GM23338 (cell line): ENCODE measurements around the gene SCN7A. TPM values are rescaled to one million over a fixed set of nuclear protein-coding genes. Genes with fewer than 3 reads are reported as not detected.

Experiments
- ATAC-seq: fragments of 200-7000 bp; cut with Tn5 transposase; 3 replicates; pipeline ENCODE4 v1.9.1; 2020
- DNase-seq: peaks from one replicate; pipeline ENCODE4 v3.0.0-alpha.2; 2015; ENCODE audit warnings: low spot score
- H2AFZ ChIP-seq: fragments of 200-600 bp; sonication (generic); 2 replicates; pipeline ENCODE4 v1.8.0; 2016; ENCODE audit warnings: antibody characterized with exemption, mild to moderate bottlenecking, moderate library complexity
- H3F3A ChIP-seq: fragments of 200-600 bp; sonication (generic); replicated peaks from 2 replicates; pipeline ENCODE4 v1.8.0; 2017; ENCODE audit warnings: antibody characterized with exemption, mixed run types, low read depth
- H3K27ac ChIP-seq: fragments of 200-600 bp; sonication (generic); 2 replicates; pipeline ENCODE4 v1.6.1; 2016; ENCODE audit warnings: low read depth
- H3K27me3 ChIP-seq: fragments of 200-600 bp; sonication (generic); 2 replicates; pipeline ENCODE4 v1.8.0; 2016; ENCODE audit warnings: mild to moderate bottlenecking, mixed run types, moderate library complexity; ENCODE audit not compliant: insufficient read depth
- H3K36me3 ChIP-seq: fragments of 200-600 bp; sonication (generic); 2 replicates; pipeline ENCODE4 v1.8.0; 2016; ENCODE audit warnings: mild to moderate bottlenecking; ENCODE audit not compliant: insufficient read depth
- H3K4me1 ChIP-seq: fragments of 200-600 bp; sonication (generic); 2 replicates; pipeline ENCODE4 v1.8.0; 2016; ENCODE audit warnings: mild to moderate bottlenecking, moderate library complexity; ENCODE audit not compliant: insufficient read depth
- H3K4me2 ChIP-seq: fragments of 200-600 bp; sonication (generic); 2 replicates; pipeline ENCODE4 v1.7.1; 2017; ENCODE audit warnings: mixed run types
- H3K4me3 ChIP-seq: fragments of 200-600 bp; sonication (generic); 2 replicates; pipeline ENCODE4 v1.6.1; 2016; ENCODE audit warnings: mixed run types
- H3K79me2 ChIP-seq: fragments of 200-600 bp; sonication (generic); replicated peaks from 2 replicates; pipeline ENCODE4 v1.8.0; 2017; ENCODE audit warnings: mild to moderate bottlenecking; ENCODE audit not compliant: insufficient read depth
- H3K9me2 ChIP-seq: fragments of 200-600 bp; sonication (generic); 2 replicates; pipeline ENCODE4 v1.8.0; 2017; ENCODE audit not compliant: insufficient read depth
- H4K20me1 ChIP-seq: fragments of 200-600 bp; sonication (generic); replicated peaks from 2 replicates; pipeline ENCODE4 v1.8.0; 2017; ENCODE audit warnings: mild to moderate bottlenecking; ENCODE audit not compliant: insufficient read depth
- H3K27ac Mint-ChIP-seq: 2 replicates; pipeline ENCODE4 v1.8.0; 2020; ENCODE audit warnings: inconsistent platforms, mild to moderate bottlenecking, moderate library complexity, mixed read lengths
- H3K27me3 Mint-ChIP-seq: 3 replicates; pipeline ENCODE4 v1.8.0; 2022; ENCODE audit warnings: low read depth, mild to moderate bottlenecking, moderate library complexity, mixed read lengths, inconsistent platforms; ENCODE audit not compliant: insufficient read depth, poor library complexity
- H3K36me3 Mint-ChIP-seq: 3 replicates; pipeline ENCODE4 v1.8.0; 2021; ENCODE audit warnings: low read depth, mild to moderate bottlenecking, inconsistent platforms, moderate library complexity, mixed read lengths
- H3K4me1 Mint-ChIP-seq: 3 replicates; pipeline ENCODE4 v1.8.0; 2020; ENCODE audit warnings: mild to moderate bottlenecking, inconsistent platforms, mixed read lengths
- H3K4me3 Mint-ChIP-seq: 3 replicates; pipeline ENCODE4 v1.8.0; 2021; ENCODE audit warnings: moderate library complexity, mild to moderate bottlenecking, inconsistent platforms, mixed read lengths
- H3K9me3 Mint-ChIP-seq: 3 replicates; pipeline ENCODE4 v1.8.0; 2020; ENCODE audit warnings: moderate library complexity, mild to moderate bottlenecking, inconsistent platforms, mixed read lengths
- CREB1 ChIP-seq: fragments of 250-450 bp; sonication (Bioruptor Pico); IDR thresholded peaks from 2 replicates; pipeline ENCODE4 v1.5.0; 2020; ENCODE audit warnings: low read depth, mild to moderate bottlenecking, moderate library complexity
- ETS1 ChIP-seq: IDR thresholded peaks from 2 replicates; pipeline ENCODE4 v1.6.1; 2016; ENCODE audit warnings: antibody characterized with exemption
- EZH2 ChIP-seq: fragments of 200-600 bp; sonication (generic); IDR thresholded peaks from one replicate; pipeline ENCODE4 v1.8.0; 2017; ENCODE audit warnings: antibody characterized with exemption, mild to moderate bottlenecking, low read depth; ENCODE audit not compliant: unreplicated experiment
- EZH2phosphoT487 ChIP-seq: fragments of 200-600 bp; sonication (generic); IDR thresholded peaks from one replicate; pipeline ENCODE4 v1.8.1; 2018; ENCODE audit warnings: antibody characterized with exemption; ENCODE audit not compliant: unreplicated experiment
- NANOG ChIP-seq: IDR thresholded peaks from 2 replicates; pipeline ENCODE4 v1.6.1; 2016; ENCODE audit warnings: antibody characterized with exemption, borderline replicate concordance
- POLR2AphosphoS5 ChIP-seq: IDR thresholded peaks from 2 replicates; pipeline ENCODE4 v1.6.1; 2016; ENCODE audit warnings: antibody characterized with exemption, low read depth
- REST ChIP-seq: IDR thresholded peaks from one replicate; pipeline ENCODE4 v1.6.1; 2018; ENCODE audit warnings: antibody characterized with exemption; ENCODE audit not compliant: unreplicated experiment
- STAT1 ChIP-seq: IDR thresholded peaks from one replicate; pipeline ENCODE4 v1.6.1; 2016; ENCODE audit warnings: antibody characterized with exemption; ENCODE audit not compliant: unreplicated experiment
- ZNF114 ChIP-seq: fragments of 250-450 bp; sonication (Bioruptor Pico); IDR thresholded peaks from 2 replicates; pipeline ENCODE4 v1.5.0; 2020; ENCODE audit warnings: mild to moderate bottlenecking, moderate library complexity
- ZNF331 ChIP-seq: fragments of 250-450 bp; sonication (Bioruptor Pico); IDR thresholded peaks from 2 replicates; pipeline ENCODE4 v1.5.0; 2020; ENCODE audit warnings: low read depth, mild to moderate bottlenecking, moderate library complexity
- polyA plus RNA-seq: library from polyadenylated mRNA; unstranded; fragments of >200 nt; fragmentation: Nextera tagmentation; extraction: Ambion mirVana; gene quantifications from 2 replicates; pipeline ENCODE4 v1.2.1, GENCODE V29; 2016
- total RNA-seq: library from RNA; depleted of rRNA; stranded (reverse); fragments of >200 nt; shearing (Covaris generic); gene quantifications from 2 replicates; pipeline ENCODE4 v1.2.3, GENCODE V29; 2014
- TF ChIP-seq, protein P1 (sequence below), 2 experiments: fragments of 200-600 bp in 1 of 2; sonication (generic) in 1 of 2; conservative IDR thresholded peaks; 2 replicates each; pipeline versions ENCODE4 v1.5.1 to v1.6.1; 2016 to 2017; ENCODE audit warnings: antibody characterized with exemption in 2 of 2, low read depth in 2 of 2, mild to moderate bottlenecking in 2 of 2, moderate library complexity in 1 of 2

Gene SCN7A
- total and polyA plus RNA-seq, 2 experiments from 2014 or later: 0.10 to 0.42 TPM

DNA sequence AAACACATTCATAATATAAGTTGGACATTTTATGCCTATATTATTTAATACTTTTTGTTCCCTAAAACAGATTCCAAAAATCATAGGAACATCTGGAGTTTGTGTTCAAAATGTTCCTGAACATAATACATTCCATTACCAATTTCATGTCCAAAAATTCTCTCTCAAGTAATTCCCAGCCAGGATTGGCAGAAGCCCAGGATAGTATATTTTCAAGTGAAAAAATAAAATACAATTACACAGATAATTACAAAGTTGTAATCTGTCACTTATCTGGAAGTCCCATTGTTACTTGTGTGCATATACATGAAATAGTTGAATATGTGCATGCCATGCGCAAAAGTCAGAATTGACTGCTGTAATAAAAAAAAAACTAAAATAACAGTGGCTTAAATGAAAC is 5.2 kb upstream of the SCN7A start:
- Histone ChIP-seq H3K36me3 (no peaks in the 10 kb centered on the region), H3K79me2 (no peaks in the 10 kb centered on the region), H3K27ac (no peak overlapping the region), H4K20me1 (no peaks in the 10 kb centered on the region), H3K27me3 (0 out of 2 replicates have a peak, but pooled peaks cover under 1% of the 10 kb centered on the region), H3F3A (no peaks in the 10 kb centered on the region), H3K4me3 (no peak overlapping the region), H3K9me2 (no peaks in the 10 kb centered on the region), H3K4me1 (peaks cover 6% of the 10 kb centered on the region), H3K4me2 (no peak overlapping the region), H2AFZ (no peak overlapping the region)
- Mint-ChIP-seq H3K36me3 (no peaks in the 10 kb centered on the region), H3K4me1 (peaks cover 7% of the 10 kb centered on the region), H3K9me3 (no peaks in the 10 kb centered on the region), H3K4me3 (no peak overlapping the region), H3K27ac (no peak overlapping the region), H3K27me3 (peaks cover 4% of the 10 kb centered on the region)
- DNase-seq: no peak
- no peak for ATAC-seq
- TF ChIP-seq STAT1 (no peak), CREB1 (CRISPR knock-in tag) (no peak), ETS1 (no peak), REST (no peak), EZH2phosphoT487 (no peak), POLR2AphosphoS5 (no peak), ZNF114 (CRISPR knock-in tag) (no peak), EZH2 (no peak)
- TF ChIP-seq, protein P1, sequence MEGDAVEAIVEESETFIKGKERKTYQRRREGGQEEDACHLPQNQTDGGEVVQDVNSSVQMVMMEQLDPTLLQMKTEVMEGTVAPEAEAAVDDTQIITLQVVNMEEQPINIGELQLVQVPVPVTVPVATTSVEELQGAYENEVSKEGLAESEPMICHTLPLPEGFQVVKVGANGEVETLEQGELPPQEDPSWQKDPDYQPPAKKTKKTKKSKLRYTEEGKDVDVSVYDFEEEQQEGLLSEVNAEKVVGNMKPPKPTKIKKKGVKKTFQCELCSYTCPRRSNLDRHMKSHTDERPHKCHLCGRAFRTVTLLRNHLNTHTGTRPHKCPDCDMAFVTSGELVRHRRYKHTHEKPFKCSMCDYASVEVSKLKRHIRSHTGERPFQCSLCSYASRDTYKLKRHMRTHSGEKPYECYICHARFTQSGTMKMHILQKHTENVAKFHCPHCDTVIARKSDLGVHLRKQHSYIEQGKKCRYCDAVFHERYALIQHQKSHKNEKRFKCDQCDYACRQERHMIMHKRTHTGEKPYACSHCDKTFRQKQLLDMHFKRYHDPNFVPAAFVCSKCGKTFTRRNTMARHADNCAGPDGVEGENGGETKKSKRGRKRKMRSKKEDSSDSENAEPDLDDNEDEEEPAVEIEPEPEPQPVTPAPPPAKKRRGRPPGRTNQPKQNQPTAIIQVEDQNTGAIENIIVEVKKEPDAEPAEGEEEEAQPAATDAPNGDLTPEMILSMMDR (conservative IDR thresholded peaks at IDR 0.05; ENCODE audit: low read depth in 2 of 2): no peak

GRCh38 chr2:166491461-166491860 is 2.6 kb downstream of the SCN7A start:
- Histone ChIP-seq H3K36me3 (no peaks in the 10 kb centered on the region), H3K4me2 (no peak overlapping the region), H3K27me3 (peaks cover 10% of the 10 kb centered on the region; the same call in 1 of the 2 replicates), H3K4me1 (peaks cover 6% of the 10 kb centered on the region), H2AFZ (no peak overlapping the region), H3K9me2 (no peaks in the 10 kb centered on the region), H3K4me3 (no peak overlapping the region), H3F3A (no peaks in the 10 kb centered on the region), H4K20me1 (no peaks in the 10 kb centered on the region), H3K79me2 (no peaks in the 10 kb centered on the region), H3K27ac (no peak overlapping the region)
- DNase-seq (no peak), ATAC-seq (no peak)
- TF ChIP-seq ZNF114 (CRISPR knock-in tag): no peak
- TF ChIP-seq NANOG: no peak
- no peak for TF ChIP-seq EZH2phosphoT487
- no peak for TF ChIP-seq ZNF331
- no peak for TF ChIP-seq REST
- TF ChIP-seq CREB1 (CRISPR knock-in tag): no peak
- TF ChIP-seq, protein P1 (conservative IDR thresholded peaks at IDR 0.05; ENCODE audit: low read depth in 2 of 2): no peak
- Mint-ChIP-seq H3K9me3 (no peaks in the 10 kb centered on the region), H3K27ac (no peak overlapping the region), H3K27me3 (peaks cover 7% of the 10 kb centered on the region), H3K36me3 (no peaks in the 10 kb centered on the region), H3K4me3 (no peak overlapping the region), H3K4me1 (peaks cover 11% of the 10 kb centered on the region)
